CD4-positive, alpha-beta T cell treated with Interleukin-6 for 4 hours (primary cell): ENCODE measurements around the gene GDF15.
"Not testable (repeated sequence)": the region's sequence is repeated elsewhere in the genome, so short reads cannot be mapped to it uniquely, and the experiment has no call there.

ENCODE experiments used
- DNase-seq: peaks from one replicate; pipeline ENCODE4 v3.0.0-alpha.2; 2020; ENCODE audit warnings: mixed read lengths

GDF15 gene

GRCh38 chr19:18364277-18364825, 21.6 kb upstream of the GDF15 start:
- DNase-seq = not testable (repeated sequence)

- DNase-seq = no peak
Observed at GRCh38 chr19:18364826-18365528, 21.0 kb upstream of the GDF15 start.

- DNase-seq = no peak
Observed at GRCh38 chr19:18366021-18366435, 19.9 kb upstream of the GDF15 start.

- no peak for DNase-seq
Observed at GRCh38 chr19:18368504-18369222, 17.3 kb upstream of the GDF15 start.

GRCh38 chr19:18373407-18373891, 12.5 kb upstream of the GDF15 start:
- DNase-seq = no peak

- DNase-seq = peak; percentile 42
Observed at GRCh38 chr19:18373892-18374629, 11.9 kb upstream of the GDF15 start.

- no peak for DNase-seq
Observed at GRCh38 chr19:18377026-18377425, 8.9 kb upstream of the GDF15 start.

GRCh38 chr19:18379803-18380747, 5.9 kb upstream of the GDF15 start:
- no peak for DNase-seq

GRCh38 chr19:18380843-18381242, 5.1 kb upstream of the GDF15 start:
- DNase-seq = no peak

GRCh38 chr19:18383622-18384021, 2.3 kb upstream of the GDF15 start:
- not testable (repeated sequence) for DNase-seq

- no peak for DNase-seq
Observed at GRCh38 chr19:18384775-18385174, 1.2 kb upstream of the GDF15 start.

GRCh38 chr19:18385359-18385674, 641 bp upstream of the GDF15 start:
- DNase-seq = no peak

GRCh38 chr19:18386543-18387271, 749 bp downstream of the GDF15 start:
- DNase-seq = no peak

GRCh38 chr19:18388100-18388959, 2.4 kb downstream of the GDF15 start:
- peak; percentile 80 for DNase-seq

GRCh38 chr19:18388960-18389725, 3.2 kb downstream of the GDF15 start:
- no peak for DNase-seq

- DNase-seq = no peak
Observed at GRCh38 chr19:18389726-18390064, 3.7 kb downstream of the GDF15 start.

GRCh38 chr19:18390065-18390907, 4.3 kb downstream of the GDF15 start:
- no peak for DNase-seq

- DNase-seq = no peak
Observed at GRCh38 chr19:18391509-18392075, 5.6 kb downstream of the GDF15 start.

GRCh38 chr19:18392417-18392816, 6.5 kb downstream of the GDF15 start:
- DNase-seq = no peak
